MM.1S (cell line): ENCODE measurements around the gene ZNF182.
"Not testable (repeated sequence)": the region's sequence is repeated elsewhere in the genome, so short reads cannot be mapped to it uniquely, and the experiment has no call there.

Experiments used
- DNase-seq: peaks from one replicate; pipeline ENCODE4 v3.0.0-alpha.2; 2015
- H2AFZ ChIP-seq: fragments of 300-600 bp; sonication (generic); 2 replicates; pipeline ENCODE4 v1.6.0; 2016; ENCODE audit warnings: antibody characterized with exemption, low read length
- H3F3A ChIP-seq: fragments of 300-600 bp; sonication (generic); 2 replicates; pipeline ENCODE4 v1.6.1; 2016; ENCODE audit warnings: mild to moderate bottlenecking, antibody characterized with exemption, low read length, moderate library complexity, mixed read lengths; ENCODE audit not compliant: insufficient read depth
- H3K27ac ChIP-seq: fragments of 300-600 bp; sonication (generic); 2 replicates; pipeline ENCODE4 v1.5.1; 2016; ENCODE audit warnings: mild to moderate bottlenecking, low read length
- H3K27me3 ChIP-seq: fragments of 300-600 bp; sonication (generic); replicated peaks from 2 replicates; pipeline ENCODE4 v1.6.0; 2016; ENCODE audit warnings: low read length; ENCODE audit not compliant: insufficient read depth
- H3K36me3 ChIP-seq: fragments of 300-600 bp; sonication (generic); replicated peaks from 2 replicates; pipeline ENCODE4 v1.6.1; 2016; ENCODE audit warnings: mild to moderate bottlenecking, low read length, mixed read lengths; ENCODE audit not compliant: insufficient read depth
- H3K4me1 ChIP-seq: fragments of 300-600 bp; sonication (generic); 2 replicates; pipeline ENCODE4 v1.6.1; 2016; ENCODE audit warnings: low read length, mixed read lengths
- H3K4me2 ChIP-seq: fragments of 300-600 bp; sonication (generic); 2 replicates; pipeline ENCODE4 v1.6.0; 2016; ENCODE audit warnings: low read depth, low read length
- H3K4me3 ChIP-seq: fragments of 300-600 bp; sonication (generic); 2 replicates; pipeline ENCODE4 v1.5.1; 2016; ENCODE audit warnings: low read length, mixed read lengths
- H3K79me2 ChIP-seq: fragments of 300-600 bp; sonication (generic); 2 replicates; pipeline ENCODE4 v1.6.1; 2016; ENCODE audit warnings: mixed run types, low read length, mixed read lengths
- H3K9ac ChIP-seq: fragments of 300-600 bp; sonication (generic); 2 replicates; pipeline ENCODE4 v1.6.1; 2016; ENCODE audit warnings: low read length, mixed read lengths
- H3K9me2 ChIP-seq: fragments of 300-600 bp; sonication (generic); replicated peaks from 2 replicates; pipeline ENCODE4 v1.6.1; 2016; ENCODE audit warnings: mild to moderate bottlenecking, low read length, mixed read lengths; ENCODE audit not compliant: insufficient read depth
- H3K9me3 ChIP-seq: fragments of 300-600 bp; sonication (generic); replicated peaks from 2 replicates; pipeline ENCODE4 v1.6.1; 2016; ENCODE audit warnings: mild to moderate bottlenecking, low read length, mixed read lengths; ENCODE audit not compliant: insufficient read depth
- H4K20me1 ChIP-seq: fragments of 300-600 bp; sonication (generic); 2 replicates; pipeline ENCODE4 v1.6.1; 2016; ENCODE audit warnings: mild to moderate bottlenecking, low read length, moderate library complexity, mixed read lengths; ENCODE audit not compliant: insufficient read depth
- EZH2 ChIP-seq: fragments of 300-600 bp; sonication (generic); optimal IDR thresholded peaks from 2 replicates; pipeline ENCODE3; 2017; ENCODE audit warnings: low read depth, mild to moderate bottlenecking, antibody characterized with exemption, low read length, mixed read lengths
- EZH2phosphoT487 ChIP-seq: fragments of 300-600 bp; sonication (generic); IDR thresholded peaks from 2 replicates; pipeline ENCODE4 v1.6.1; 2018; ENCODE audit warnings: antibody characterized with exemption, low read length
- TF ChIP-seq, protein P1 (sequence below): fragments of 300-600 bp; sonication (generic); IDR thresholded peaks from 2 replicates; pipeline ENCODE4 v1.5.1; 2016; ENCODE audit warnings: antibody characterized with exemption, low read length, mixed read lengths

The ZNF182 gene

DNA sequence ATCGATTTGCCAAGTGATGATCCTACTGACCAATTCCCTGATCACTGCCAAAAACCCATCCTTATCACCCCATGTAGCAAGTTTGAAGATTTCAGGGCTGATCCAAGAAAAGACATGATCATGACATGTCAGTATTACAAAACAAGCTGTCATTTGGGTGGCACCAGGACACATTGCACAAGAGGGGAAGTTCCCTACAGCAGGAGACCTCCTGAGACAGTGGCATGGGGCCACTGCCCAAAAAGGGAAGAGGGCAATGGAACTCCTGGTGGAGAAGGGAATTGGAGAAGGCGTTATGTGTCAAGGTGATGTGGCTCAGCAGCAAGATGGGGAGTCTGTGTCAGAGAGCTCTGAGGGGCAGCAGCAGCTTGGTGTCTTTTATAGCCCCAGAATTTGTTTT, 43.4 kb downstream of the ZNF182 start:
- no peak for DNase-seq
- no peaks in the 10 kb centered on the region for H3K79me2 ChIP-seq
- no peak overlapping the region for H3K27ac ChIP-seq
- no peak overlapping the region for H3K9ac ChIP-seq
- TF ChIP-seq EZH2phosphoT487, result no peak
- TF ChIP-seq, protein P1, sequence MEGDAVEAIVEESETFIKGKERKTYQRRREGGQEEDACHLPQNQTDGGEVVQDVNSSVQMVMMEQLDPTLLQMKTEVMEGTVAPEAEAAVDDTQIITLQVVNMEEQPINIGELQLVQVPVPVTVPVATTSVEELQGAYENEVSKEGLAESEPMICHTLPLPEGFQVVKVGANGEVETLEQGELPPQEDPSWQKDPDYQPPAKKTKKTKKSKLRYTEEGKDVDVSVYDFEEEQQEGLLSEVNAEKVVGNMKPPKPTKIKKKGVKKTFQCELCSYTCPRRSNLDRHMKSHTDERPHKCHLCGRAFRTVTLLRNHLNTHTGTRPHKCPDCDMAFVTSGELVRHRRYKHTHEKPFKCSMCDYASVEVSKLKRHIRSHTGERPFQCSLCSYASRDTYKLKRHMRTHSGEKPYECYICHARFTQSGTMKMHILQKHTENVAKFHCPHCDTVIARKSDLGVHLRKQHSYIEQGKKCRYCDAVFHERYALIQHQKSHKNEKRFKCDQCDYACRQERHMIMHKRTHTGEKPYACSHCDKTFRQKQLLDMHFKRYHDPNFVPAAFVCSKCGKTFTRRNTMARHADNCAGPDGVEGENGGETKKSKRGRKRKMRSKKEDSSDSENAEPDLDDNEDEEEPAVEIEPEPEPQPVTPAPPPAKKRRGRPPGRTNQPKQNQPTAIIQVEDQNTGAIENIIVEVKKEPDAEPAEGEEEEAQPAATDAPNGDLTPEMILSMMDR, result no peak
- no peak for TF ChIP-seq EZH2
- no peaks in the 10 kb centered on the region for H3F3A ChIP-seq
- H3K36me3 ChIP-seq, result no peaks in the 10 kb centered on the region
- H3K4me1 ChIP-seq, result peaks cover 4% of the 10 kb centered on the region; the same call in 1 of the 2 replicates
- H3K9me3 ChIP-seq, result no peaks in the 10 kb centered on the region
- H3K27me3 ChIP-seq, result no peaks in the 10 kb centered on the region
- H3K4me3 ChIP-seq, result no peak overlapping the region
- H2AFZ ChIP-seq, result no peak overlapping the region
- no peak overlapping the region for H3K4me2 ChIP-seq
- no peaks in the 10 kb centered on the region for H3K9me2 ChIP-seq
- H4K20me1 ChIP-seq, result no peaks in the 10 kb centered on the region

DNA sequence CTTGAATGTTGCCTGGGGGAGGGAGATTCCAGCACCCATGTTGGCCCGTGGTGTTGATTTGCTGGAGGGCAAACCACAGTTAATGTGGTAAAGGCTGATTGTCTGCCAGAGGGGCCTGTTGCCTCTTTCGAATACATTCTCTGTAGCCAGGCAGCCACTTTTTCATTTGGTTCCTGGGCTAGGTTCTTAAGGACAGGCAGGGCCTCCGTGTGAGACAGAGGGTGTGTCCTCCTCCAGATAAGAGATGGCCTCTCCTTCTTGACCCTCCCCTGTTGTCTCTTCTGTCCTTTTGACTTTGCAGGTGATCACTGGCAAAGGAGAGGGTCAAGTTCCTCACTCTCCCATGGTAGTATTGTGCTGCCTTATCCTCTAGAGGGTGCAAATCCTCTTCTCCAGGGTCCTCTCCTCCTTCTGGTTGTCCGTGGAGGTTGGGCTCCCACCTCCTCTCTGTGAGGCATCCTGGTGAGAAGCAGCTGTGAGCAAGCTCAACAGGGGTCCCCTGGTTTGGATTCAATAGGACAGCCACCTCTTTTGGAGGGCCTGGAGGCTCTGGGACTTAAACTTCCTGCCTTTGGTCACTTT, 44.9 kb downstream of the ZNF182 start:
- no peak for DNase-seq
- Histone ChIP-seq H3F3A (no peaks in the 10 kb centered on the region), H3K4me3 (no peak overlapping the region), H3K9me2 (no peaks in the 10 kb centered on the region), H2AFZ (no peak overlapping the region), H3K4me2 (no peak overlapping the region), H3K9ac (no peak overlapping the region), H3K79me2 (no peaks in the 10 kb centered on the region), H3K4me1 (peaks cover 4% of the 10 kb centered on the region; the same call in 1 of the 2 replicates), H4K20me1 (no peaks in the 10 kb centered on the region), H3K27ac (no peak overlapping the region), H3K9me3 (no peaks in the 10 kb centered on the region), H3K27me3 (no peaks in the 10 kb centered on the region), H3K36me3 (no peaks in the 10 kb centered on the region)
- TF ChIP-seq EZH2phosphoT487, result no peak
- no peak for TF ChIP-seq EZH2
- TF ChIP-seq, protein P1, result peak; percentile 19; the same call in 1 of the 2 replicates

DNA sequence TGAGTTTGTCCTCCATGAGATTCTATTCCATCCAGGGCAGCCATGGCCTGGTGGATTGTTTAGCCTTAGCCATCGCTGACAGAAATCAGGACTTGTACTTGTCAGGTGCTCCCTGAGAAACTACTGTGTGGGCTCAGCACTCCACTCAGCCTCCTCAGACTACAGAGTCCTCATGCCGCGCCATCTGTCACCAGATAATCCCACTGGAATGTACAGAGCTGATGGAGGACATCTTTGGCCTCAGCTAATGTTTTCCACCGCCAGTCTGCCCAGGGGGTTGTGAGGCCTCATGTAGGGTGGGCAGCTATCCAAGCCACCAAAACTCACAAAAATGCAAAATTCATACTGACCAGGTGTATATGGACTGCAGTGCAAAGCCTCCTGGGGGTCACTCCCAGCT, 45.6 kb downstream of the ZNF182 start:
- not testable (repeated sequence) for H3K36me3 ChIP-seq, H3F3A ChIP-seq, H4K20me1 ChIP-seq, H3K9me3 ChIP-seq, H2AFZ ChIP-seq, H3K4me1 ChIP-seq, H3K4me3 ChIP-seq, H3K27ac ChIP-seq, H3K9me2 ChIP-seq, H3K4me2 ChIP-seq, H3K9ac ChIP-seq, H3K79me2 ChIP-seq, DNase-seq, H3K27me3 ChIP-seq

DNA sequence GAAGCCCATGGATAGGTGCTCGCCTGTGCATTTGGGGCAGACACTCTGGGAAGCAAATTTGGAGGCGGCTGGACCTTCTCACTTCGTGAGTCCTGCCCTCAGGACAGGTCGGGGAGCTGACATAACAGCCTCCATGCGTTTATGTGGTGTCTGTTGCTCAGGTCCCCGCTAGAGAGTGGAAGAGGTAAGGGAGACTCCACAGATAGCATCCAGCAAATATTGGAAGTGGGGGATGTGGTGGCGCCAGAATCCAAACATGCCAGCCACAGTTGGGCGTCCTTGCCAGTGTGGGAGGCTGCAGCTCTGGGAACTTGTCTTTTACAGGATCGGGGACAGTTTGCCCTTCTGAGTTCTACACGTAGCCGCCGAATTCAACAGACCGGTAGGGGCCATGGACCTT, 47.8 kb downstream of the ZNF182 start:
- Histone ChIP-seq H3K9me3 (no peaks in the 10 kb centered on the region), H3K79me2 (no peaks in the 10 kb centered on the region), H3F3A (no peaks in the 10 kb centered on the region), H3K9ac (no peak overlapping the region), H3K9me2 (no peaks in the 10 kb centered on the region), H3K4me3 (no peak overlapping the region), H3K36me3 (no peaks in the 10 kb centered on the region), H3K4me2 (no peak overlapping the region), H2AFZ (no peak overlapping the region), H3K27me3 (no peaks in the 10 kb centered on the region), H3K4me1 (peaks cover 4% of the 10 kb centered on the region; the same call in 1 of the 2 replicates), H4K20me1 (no peaks in the 10 kb centered on the region), H3K27ac (no peak overlapping the region)
- DNase-seq, result no peak
- TF ChIP-seq EZH2 (no peak), EZH2phosphoT487 (no peak)
- TF ChIP-seq, protein P1, result no peak

DNA sequence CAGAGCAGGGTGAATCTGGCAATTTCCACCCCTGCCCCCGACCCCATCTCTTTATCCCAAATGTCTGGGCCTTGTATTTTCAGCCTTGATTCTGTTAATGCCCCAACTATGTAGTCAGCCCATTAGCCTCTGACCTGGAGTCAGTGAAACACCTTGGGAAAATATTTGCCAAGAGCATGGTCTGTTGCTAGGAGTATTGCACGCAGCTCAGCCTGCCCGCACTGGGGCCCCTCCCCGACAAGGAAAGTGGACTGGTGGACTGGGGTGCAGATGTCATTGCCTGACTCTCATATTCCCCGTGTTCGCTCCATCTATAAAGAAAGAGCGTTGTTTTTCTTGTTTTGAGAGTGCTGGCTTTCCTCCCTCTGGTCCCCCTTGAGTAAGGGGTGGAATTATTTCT, 48.5 kb downstream of the ZNF182 start:
- not testable (repeated sequence) for H4K20me1 ChIP-seq, H3K4me1 ChIP-seq

More for the DNA sequence above, 48.5 kb downstream of the ZNF182 start:
- not testable (repeated sequence) for H3K27me3 ChIP-seq, H3K4me2 ChIP-seq, H3K9me2 ChIP-seq, H3F3A ChIP-seq, DNase-seq, H3K9me3 ChIP-seq, H2AFZ ChIP-seq, H3K9ac ChIP-seq, H3K79me2 ChIP-seq, H3K27ac ChIP-seq, H3K4me3 ChIP-seq, H3K36me3 ChIP-seq
